GOT3 (cell line): ENCODE data around the gene SLC26A1.
"Not testable (repeated sequence)": the region's sequence is repeated elsewhere in the genome, so short reads cannot be mapped to it uniquely, and the experiment has no call there.

ENCODE experiments used
- DNase-seq: peaks from one replicate; lab custom pipeline; 2025; ENCODE audit warnings: mixed read lengths; lab: John Stamatoyannopoulos, UW

The SLC26A1 gene

GRCh38 chr4:1013225-1014073 is 20.2 kb upstream of the SLC26A1 start:
- DNase-seq = no peak

GRCh38 chr4:1012034-1012739 is 19.0 kb upstream of the SLC26A1 start:
- DNase-seq = no peak

GRCh38 chr4:1011666-1012033 is 18.4 kb upstream of the SLC26A1 start:
- DNase-seq = no peak

- DNase-seq = peak; percentile 35
These were observed 17.9 kb upstream of the SLC26A1 start, which contains the start of gene FGFRL1 for GRCh38 chr4:1011022-1011665. Gene FGFRL1 (plus strand): TSS chr4:1011626. CDS start chr4:1012486, 860 bp downstream.

GRCh38 chr4:1010395-1011021 is 17.3 kb upstream of the SLC26A1 start:
- DNase-seq = no peak

- no peak for DNase-seq
These were observed 16.6 kb upstream of the SLC26A1 start for GRCh38 chr4:1009542-1010394.

GRCh38 chr4:1008840-1009541 is 15.8 kb upstream of the SLC26A1 start:
- DNase-seq = no peak

GRCh38 chr4:1006856-1007255 is 13.7 kb upstream of the SLC26A1 start:
- DNase-seq = no peak

- DNase-seq = no peak
These were observed 11.6 kb upstream of the SLC26A1 start for GRCh38 chr4:1004557-1005485.

- no peak for DNase-seq
These were observed 10.8 kb upstream of the SLC26A1 start for GRCh38 chr4:1004071-1004418.

GRCh38 chr4:1003271-1004070 is 10.3 kb upstream of the SLC26A1 start:
- DNase-seq = no peak

GRCh38 chr4:1002631-1003251 is 9.5 kb upstream of the SLC26A1 start:
- DNase-seq = no peak

- DNase-seq = no peak
These were observed 9.0 kb upstream of the SLC26A1 start for GRCh38 chr4:1002131-1002630.

- DNase-seq = no peak
These were observed 8.4 kb upstream of the SLC26A1 start for GRCh38 chr4:1001561-1002130.

- DNase-seq = no peak
These were observed 7.6 kb upstream of the SLC26A1 start for GRCh38 chr4:1000686-1001260.

- DNase-seq = no peak
These were observed 6.8 kb upstream of the SLC26A1 start for GRCh38 chr4:999882-1000425.

GRCh38 chr4:999240-999863 is 6.1 kb upstream of the SLC26A1 start:
- DNase-seq = not testable (repeated sequence)
